ENCODE measurements around the gene ECE1. TPM values are rescaled to one million over a fixed set of nuclear protein-coding genes. Genes with fewer than 3 reads are reported as not detected.

The ECE1 gene
- polyA plus RNA-seq, 3 donors: 10.6 to 42.4 (median 23.3) TPM

DNA sequence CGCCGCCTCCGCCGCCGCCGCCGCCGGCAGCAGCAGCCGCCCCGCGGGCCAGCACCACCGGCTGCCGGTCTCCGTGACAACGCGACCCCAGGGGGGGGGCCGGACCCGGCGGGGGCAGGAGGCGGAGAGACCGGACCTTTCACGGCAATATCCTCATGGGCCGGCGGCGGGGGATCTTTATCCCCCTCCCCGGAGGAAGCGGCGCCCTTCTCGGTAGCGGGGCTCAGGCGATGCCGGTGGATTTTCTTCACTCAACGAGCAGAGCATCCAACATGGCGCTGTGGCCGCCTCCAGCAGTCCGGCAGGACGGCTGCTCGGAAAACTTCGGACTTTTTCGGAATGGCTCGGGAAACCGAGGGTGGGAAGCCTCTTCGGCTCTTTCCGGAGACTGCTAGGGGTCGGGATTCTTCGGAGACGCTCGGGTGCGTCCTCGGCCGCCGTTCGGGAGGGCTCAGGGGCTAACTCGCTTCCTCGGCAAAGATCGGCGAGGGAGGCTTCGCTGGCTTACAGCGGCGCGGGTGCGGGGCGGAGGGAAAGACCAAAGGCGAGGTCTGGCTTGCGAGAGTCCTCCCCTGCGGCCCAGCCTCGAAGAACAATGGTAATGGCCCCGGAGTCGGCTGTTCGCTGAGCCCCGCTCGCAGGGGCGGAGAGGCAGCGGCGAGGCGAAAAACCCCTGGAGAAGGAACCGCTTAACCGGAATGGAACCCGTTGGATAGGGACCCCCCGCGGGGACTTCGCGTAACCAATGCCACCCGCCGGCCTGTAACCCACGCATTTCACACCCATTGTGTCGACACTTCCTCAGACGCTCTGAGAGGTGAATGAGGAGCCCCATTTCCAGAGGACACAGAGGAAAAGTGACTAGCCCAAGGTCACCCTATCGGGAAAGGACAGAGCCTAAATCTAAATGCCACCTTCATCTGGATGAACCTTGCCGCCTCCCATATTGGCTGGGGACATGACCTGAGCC is 113.4 kb downstream of the ECE1 start, which contains the start of gene EIF4G3:
Gene EIF4G3 (minus strand): TSS at position 312 of the 970 bp plus-strand sequence. CDS start 174,155 bp downstream, outside the sequence.
- peaks cover 20% of the 10 kb centered on the region for H3K4me1 Mint-ChIP-seq
- no peaks in the 10 kb centered on the region for H3K27me3 ChIP-seq (ENCODE audit: control insufficient read depth in 2 of 2, insufficient read depth in 2 of 2, low read length in 2 of 2)
- peaks cover 20% of the 10 kb centered on the region for H4K20me1 ChIP-seq (ENCODE audit: insufficient read depth, low read length)
- H3K4me3 Mint-ChIP-seq: peak within 1 kb of the TSS; percentile 88 to 92
- TF ChIP-seq, protein P1, sequence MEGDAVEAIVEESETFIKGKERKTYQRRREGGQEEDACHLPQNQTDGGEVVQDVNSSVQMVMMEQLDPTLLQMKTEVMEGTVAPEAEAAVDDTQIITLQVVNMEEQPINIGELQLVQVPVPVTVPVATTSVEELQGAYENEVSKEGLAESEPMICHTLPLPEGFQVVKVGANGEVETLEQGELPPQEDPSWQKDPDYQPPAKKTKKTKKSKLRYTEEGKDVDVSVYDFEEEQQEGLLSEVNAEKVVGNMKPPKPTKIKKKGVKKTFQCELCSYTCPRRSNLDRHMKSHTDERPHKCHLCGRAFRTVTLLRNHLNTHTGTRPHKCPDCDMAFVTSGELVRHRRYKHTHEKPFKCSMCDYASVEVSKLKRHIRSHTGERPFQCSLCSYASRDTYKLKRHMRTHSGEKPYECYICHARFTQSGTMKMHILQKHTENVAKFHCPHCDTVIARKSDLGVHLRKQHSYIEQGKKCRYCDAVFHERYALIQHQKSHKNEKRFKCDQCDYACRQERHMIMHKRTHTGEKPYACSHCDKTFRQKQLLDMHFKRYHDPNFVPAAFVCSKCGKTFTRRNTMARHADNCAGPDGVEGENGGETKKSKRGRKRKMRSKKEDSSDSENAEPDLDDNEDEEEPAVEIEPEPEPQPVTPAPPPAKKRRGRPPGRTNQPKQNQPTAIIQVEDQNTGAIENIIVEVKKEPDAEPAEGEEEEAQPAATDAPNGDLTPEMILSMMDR (IDR thresholded peaks at IDR 0.05): no peak
- H2AFZ ChIP-seq (ENCODE audit: insufficient read depth, low read depth, low read length, poor library complexity, severe bottlenecking): peak within 1 kb of the TSS; percentile 82
- peak within 1 kb of the TSS; percentile 91 to 99 (median 97) for H3K27ac Mint-ChIP-seq
- H3K79me2 ChIP-seq (ENCODE audit: insufficient read depth, low read length): peaks cover 34% of the 10 kb centered on the region
- peak within 1 kb of the TSS; percentile 56 to 97 (median 93) for H3K4me3 ChIP-seq (replicated peaks in 1 of 3; ENCODE audit: low read depth in 2 of 3, low read length in 3 of 3)
- intact Hi-C loops (cut with micrococcal nuclease): loop anchor here in 1 of 2 donors (5.0 kb wide), 1 partner anchor 155 kb away; no protein-coding TSS in a partner anchor
- H3K9ac ChIP-seq (ENCODE audit: insufficient read depth, low read length, poor library complexity, severe bottlenecking): peak within 1 kb of the TSS; percentile 90
- H3K9me3 Mint-ChIP-seq: no peaks in the 10 kb centered on the region
- peak within 1 kb of the TSS; percentile 100 for H3K4me2 ChIP-seq (replicated peaks; ENCODE audit: extremely low read depth, low read length, poor library complexity, severe bottlenecking)
- WGBS (ENCODE audit: insufficient coverage): 2% methylated on average over 84 of the region's 90 CpGs
- H3K27ac ChIP-seq (ENCODE audit: low read depth in 1 of 2, low read length in 2 of 2): peak within 1 kb of the TSS; percentile 93 to 97
- peaks cover 15 to 18% of the 10 kb centered on the region in 2 donors for H3K36me3 Mint-ChIP-seq
- H3K9me3 ChIP-seq (replicated peaks in 1 of 2; ENCODE audit: control insufficient read depth in 1 of 2, insufficient read depth in 1 of 2, low read length in 2 of 2): no peaks in the 10 kb centered on the region
- no peaks in the 10 kb centered on the region for H3K36me3 ChIP-seq (replicated peaks in 1 of 2; ENCODE audit: control insufficient read depth in 1 of 2, insufficient read depth in 2 of 2, low read length in 2 of 2)
- H3K27me3 Mint-ChIP-seq (ENCODE audit: low read depth in 3 of 3): peaks cover 0 to 5% (median 2%) of the 10 kb centered on the region in 3 donors
- peak; percentile 94 to 97 (median 94) for DNase-seq
- H3K4me1 ChIP-seq (ENCODE audit: control insufficient read depth in 1 of 2, insufficient read depth in 2 of 2, low read length in 2 of 2): peaks cover 24 to 26% of the 10 kb centered on the region in 2 donors
